Activated CD8-positive, alpha-beta memory T cell treated with anti-CD3 and anti-CD28 coated beads, Interleukin-2, amount 50 U/mL, for 1 hour (primary cell): ENCODE measurements around the gene ZNF865.

Experiments
- DNase-seq: peaks from one replicate; pipeline ENCODE4 v3.0.0-alpha.2; 2020; ENCODE audit errors: extremely low read depth

The ZNF865 gene

DNA sequence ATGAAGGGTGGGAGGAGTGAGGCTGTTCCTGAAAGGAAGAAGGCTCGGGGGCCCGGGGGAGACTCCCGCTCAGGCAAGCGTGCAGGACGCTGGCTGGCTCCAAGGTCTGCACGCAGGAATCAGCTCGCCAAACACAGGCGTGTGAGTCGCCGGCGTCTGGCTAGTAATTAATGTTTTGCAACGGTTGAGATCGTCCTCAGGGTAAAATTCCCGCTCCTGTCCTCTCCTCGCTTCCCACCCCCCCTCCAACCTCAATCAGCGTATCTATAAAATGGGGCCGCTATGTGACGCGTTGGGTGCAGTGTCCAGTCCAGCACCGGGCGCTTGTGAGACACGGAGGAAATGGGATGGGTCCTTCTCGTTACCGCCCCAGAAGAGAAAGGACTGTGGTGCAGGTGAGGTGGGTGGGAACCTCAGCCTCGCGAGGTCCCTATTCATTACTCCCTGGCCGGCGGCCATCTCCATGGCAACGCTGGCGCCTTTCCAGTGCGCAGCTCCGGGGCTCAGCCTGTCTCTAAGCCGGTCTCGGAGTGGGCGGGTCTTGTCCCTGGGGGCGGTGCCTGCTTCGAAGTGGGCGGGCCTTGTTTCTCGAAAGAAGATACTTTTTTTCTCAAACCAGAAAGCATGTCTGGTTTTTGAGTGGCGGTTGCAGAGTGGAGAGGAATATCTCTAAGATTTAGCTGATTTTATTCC is 18.3 kb upstream of the ZNF865 start:
- DNase-seq, result peak; percentile 66

GRCh38 chr19:55588738-55589137 is 16.7 kb upstream of the ZNF865 start:
- DNase-seq, result no peak

DNA sequence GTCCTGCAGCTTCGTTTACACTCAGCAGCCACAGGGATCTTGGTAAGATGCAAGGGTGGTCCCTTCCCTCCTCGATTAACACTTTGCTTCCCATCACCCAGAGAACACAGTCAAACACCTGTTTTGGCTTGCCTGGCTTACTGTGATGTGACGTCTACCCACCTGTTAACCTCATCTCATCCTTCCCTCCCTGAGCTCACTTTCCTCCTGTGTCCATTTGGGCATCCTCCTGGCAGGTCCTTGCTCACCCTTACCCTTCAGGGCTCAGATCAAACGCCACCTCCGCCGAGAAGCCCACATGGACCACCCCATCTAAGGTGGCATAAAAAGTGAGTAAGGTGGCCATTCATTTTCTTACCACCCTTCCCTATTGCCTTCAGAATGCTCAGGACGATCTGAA is 15.3 kb upstream of the ZNF865 start:
- DNase-seq, result no peak

GRCh38 chr19:55590617-55591016 is 14.8 kb upstream of the ZNF865 start:
- no peak for DNase-seq

GRCh38 chr19:55591555-55591954 is 13.9 kb upstream of the ZNF865 start:
- no peak for DNase-seq

DNA sequence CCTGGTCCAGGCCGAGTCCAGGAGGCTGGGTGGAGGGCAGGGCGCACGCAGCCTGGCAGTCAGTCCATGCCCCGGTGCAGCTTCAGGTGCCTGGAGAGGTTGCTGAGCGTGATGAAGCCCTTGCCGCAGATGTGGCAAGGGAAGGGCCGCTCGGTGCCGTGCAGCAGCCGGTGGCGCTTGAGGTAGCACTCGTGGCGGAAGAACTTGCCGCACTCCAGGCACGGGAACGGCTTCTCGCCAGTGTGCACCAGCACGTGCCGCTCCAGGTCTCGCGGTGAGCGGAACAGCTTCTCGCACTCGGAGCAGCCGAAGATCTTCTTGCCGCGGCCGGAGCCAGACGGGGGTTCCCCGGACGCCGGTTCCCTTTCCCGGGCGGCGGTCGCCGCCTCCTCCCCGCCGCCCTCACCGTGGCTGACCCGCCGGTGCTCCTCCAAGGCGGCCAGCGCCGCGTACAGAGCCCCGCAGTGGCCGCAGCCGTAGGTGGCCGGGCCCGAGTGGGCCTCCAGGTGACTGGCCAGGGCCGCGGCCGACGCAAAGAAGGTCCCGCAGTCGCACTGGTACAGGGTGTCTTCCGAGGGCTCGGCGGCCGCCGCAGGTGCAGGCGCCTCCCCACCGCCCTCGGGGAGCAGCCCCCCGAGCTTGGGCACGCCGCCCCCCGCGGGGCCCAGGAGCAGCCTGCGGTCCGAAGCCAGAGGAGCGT is 12.9 kb upstream of the ZNF865 start:
- no peak for DNase-seq

DNA sequence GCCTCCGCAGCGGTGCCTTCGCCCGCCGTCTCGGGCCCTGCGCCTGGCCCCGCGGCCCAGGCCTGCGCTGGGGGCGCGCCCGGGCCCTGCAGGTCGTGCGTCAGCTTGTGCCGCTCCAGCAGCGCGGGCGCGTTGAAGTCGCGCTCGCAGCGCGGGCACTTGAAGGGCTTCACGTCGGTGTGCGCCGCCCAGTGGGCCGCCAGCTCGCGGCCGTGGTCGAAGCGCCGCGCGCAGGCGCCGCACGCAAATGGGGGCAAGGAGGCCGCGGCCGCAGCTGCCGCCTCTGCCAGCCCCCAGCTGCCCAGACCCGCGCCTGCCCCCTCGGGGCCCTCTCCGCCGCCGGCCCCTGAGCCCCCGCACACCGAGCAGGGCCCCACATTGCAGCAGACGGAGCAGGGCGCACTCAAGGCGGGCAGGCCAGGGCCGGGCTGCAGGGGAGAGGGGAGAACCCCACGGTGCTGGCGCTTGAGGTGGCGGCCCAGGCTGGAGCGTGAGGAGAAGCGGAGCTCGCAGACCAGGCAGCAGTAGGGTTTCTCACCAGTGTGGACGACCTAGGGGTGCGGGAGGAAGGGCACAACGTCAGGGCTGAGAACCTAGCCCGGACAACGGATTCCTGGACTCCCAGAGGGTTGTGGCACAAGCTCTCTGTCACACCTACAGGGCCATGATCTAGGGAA is 12.2 kb upstream of the ZNF865 start:
- DNase-seq, result no peak

DNA sequence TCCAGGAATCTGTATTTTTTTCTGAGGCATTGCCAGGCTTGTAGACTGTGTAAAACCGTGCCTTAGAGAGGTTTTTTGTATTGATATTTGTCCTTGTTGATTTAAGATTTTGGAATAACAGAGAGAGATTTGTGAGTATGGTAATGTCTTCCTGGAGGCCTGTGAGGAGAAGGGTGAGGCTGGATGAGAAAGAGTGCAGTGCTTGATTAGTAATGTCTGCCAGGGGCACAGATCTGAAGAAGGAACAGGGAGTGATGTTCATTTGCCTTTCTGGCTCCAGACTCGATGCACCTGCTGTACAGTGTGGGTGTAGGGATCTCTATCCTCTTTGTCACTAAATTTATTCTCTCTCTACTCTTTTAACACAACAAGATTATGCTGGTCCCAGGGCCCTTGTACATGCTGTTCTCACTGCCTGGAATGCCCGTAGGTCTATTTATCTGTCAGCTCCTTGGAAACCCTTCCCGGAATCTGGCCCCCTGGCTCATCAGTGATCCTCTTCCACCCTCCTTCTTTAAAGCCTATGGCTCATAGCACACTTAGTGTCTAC is 10.4 kb upstream of the ZNF865 start:
- no peak for DNase-seq

- no peak for DNase-seq
Measured at GRCh38 chr19:55596304-55596703, 9.1 kb upstream of the ZNF865 start.

GRCh38 chr19:55597501-55597921 is 7.9 kb upstream of the ZNF865 start:
- DNase-seq, result no peak

GRCh38 chr19:55598034-55598433 is 7.4 kb upstream of the ZNF865 start:
- DNase-seq, result no peak

DNA sequence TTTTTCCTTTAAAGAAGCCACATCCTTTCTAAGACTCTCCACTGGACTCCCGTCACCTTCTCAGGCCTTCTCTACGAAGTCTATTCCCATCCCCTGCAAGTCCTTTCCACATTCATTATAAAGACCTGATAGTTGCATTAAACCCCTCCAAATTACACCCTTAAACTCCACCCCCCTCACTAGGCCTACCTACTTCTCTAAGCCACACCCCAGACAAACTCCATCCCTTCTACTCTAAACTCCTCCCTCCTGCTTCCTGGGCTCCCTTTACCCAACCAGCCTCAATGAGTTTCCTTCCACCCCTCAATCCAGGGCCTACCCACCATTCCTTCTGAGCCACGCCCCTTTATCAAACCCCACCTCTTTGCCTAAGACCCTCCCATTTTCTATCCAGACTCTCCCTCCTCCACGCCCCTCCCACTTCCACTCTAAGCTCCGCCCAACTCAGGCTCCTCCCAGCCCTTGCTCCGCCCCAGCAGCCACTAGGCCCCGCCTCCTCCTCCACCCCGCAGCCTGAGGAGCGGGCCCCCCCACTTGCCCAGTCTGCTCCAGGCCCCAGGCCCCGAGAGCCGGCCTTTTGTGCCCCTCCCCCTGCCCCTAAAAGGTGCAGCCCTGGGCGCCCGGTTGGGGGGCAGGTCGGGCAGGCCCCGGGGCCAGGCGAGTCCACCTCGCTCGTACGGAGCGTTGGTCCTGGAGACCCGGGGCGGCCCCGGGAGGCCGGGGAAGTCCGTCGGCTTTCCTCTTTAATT is 6.6 kb upstream of the ZNF865 start:
- DNase-seq, result peak; percentile 80

DNA sequence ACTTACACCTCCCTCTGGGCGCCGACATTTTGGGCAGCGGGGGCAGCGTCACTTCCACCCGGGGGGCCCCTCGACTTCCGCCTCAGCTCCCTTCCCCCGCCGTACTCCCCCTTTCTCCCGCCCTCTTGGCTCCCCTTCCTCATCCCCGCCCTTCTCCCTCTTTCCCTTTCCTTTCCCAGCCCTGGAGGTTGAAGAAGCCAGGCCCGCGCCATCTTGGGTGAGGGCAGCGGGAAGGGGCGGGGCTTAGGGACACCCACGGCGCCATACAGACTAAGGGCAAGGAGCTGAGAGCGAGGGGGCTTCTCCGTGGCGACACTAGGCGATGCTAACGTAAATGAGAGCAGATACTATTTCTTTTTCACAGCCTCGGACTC is 6.0 kb upstream of the ZNF865 start, which contains the start of gene FIZ1:
Gene FIZ1 (minus strand): TSS at position 50 of the 374 bp plus-strand sequence. CDS start 1,652 bp downstream, outside the sequence.
- peak; percentile 94 for DNase-seq

DNA sequence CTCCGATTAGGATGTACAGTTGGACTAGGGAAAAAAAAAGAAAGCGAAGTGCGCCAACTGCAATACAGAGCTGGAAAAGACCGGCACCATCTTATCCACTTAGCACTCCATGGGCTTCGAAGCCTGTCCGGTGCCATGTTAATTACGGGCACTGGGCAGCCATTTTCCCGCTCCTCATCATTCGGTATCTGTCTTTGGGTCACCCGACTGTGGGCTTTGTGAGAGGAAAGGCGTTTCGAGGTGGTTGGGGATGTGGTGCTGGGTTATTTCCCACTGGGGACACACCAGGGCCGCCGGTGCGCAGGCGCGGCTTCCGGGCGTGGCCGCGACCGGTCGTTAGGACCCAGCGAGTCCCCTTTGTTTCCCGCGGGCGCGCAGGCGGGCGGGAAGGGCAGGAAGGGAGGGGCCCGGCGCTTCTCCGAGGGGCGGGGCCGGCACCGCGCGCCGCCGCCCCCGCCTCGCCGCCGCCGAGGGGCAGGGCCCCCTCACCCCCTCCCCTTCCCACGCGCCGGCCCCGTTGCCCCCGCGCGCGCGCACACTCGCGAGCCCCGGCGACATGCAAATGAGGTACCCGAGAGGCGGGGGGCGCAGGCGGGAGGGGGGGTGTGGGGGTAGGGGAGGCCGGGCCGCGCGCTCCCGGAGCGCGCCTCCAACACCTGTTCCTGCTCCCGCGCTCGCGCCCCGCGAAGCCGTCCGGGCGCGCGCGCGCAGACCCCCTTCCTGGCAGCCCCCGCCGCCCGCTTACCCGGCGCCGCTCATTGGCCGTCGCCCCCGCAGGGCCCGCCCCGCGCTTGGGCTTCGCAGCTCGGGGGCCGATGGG is 5.4 kb upstream of the ZNF865 start, which contains the start of gene ZNF524:
Gene ZNF524 (plus strand): TSS at position 447 of the 820 bp plus-strand sequence. CDS start 1,825 bp downstream, outside the sequence.
- DNase-seq, result peak; percentile 67

DNA sequence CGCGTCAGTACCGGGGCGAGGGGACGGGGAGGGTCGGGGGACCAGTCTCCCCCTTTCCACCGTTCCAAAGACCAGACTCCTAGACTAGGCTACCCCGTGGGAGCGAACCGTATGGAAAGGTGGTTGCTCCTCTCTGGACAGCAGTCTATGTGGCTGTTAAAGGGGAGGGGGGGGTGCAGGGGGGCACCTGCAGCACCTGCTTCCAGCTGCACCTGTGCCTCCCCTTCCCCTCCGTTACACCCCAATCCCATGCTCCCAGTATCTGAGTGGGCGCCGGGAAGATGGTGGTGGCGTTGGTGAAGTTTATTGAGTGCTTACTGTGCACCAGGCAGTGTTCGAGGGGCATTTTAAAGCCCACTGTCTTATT is 4.8 kb upstream of the ZNF865 start:
- no peak for DNase-seq

DNA sequence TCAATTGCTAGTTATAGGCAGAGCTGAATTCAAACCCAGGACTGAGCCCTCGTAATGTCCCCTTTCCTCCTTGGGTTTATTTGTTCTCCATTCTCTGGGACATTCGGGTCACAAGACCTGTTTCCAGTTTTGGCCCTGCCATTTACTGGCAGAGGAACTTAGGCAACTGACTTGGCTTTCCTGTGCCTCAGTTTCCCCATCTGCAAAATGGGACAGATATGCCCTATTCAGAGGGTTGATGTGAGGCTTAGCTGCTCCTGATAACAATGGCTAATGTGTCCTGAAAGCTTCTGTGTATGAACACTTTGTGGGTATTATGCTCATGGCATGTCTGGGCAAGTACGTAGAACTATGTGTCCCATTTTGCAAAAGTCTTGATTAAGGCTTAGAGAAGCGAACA is 4.4 kb upstream of the ZNF865 start:
- no peak for DNase-seq

DNA sequence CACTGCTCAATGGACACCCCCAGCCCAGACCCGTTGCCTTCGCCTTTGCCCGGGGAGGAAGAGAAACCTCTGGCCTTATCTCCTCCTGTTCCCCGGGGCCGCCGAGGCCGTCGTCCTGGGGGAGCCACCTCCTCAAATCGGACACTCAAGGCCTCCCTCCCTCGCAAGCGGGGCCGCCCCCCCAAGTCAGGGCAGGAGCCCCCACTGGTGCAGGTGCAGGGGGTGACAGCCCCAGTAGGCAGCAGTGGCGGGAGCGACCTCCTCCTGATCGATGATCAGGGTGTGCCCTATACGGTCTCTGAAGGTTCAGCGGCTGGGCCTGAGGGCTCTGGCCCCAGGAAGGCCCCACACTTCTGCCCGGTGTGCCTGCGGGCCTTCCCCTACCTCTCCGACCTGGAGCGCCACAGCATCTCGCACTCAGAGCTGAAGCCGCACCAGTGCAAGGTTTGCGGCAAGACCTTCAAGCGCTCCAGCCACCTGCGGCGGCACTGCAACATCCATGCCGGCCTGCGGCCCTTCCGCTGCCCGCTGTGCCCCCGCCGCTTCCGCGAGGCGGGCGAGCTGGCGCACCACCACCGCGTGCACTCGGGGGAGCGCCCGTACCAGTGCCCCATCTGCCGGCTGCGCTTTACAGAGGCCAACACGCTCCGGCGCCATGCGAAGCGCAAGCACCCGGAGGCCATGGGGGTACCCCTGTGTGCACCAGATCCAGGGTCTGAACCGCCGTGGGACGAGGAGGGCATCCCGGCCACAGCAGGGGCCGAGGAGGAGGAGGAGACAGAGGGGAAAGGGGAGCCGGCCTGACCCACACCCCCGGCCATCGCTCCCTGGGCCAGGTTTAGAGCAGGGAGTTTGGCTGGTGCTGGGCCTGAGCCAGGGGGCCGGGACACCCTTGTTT is 3.1 kb upstream of the ZNF865 start:
- DNase-seq, result no peak

DNA sequence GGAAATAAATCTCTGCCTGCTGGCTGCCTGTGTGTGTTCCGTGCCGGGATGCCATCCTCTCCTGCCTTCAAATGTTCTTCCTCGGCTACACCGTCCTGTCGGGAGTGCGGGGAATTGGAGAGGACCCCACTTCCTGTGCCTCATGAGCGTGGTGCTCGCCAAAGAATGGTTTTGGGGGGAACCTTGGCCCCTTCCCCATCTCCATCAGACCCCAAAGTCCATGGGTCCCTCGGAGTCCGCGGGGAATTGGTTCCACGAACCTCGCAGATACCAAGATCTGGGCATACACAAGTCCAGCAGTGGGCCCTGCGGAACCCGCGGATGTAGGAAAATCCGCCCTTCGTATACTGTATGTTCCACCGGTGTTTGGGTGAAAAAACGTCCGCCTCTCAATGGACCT is 2.3 kb upstream of the ZNF865 start:
- no peak for DNase-seq

GRCh38 chr19:55603581-55604292 is 1.7 kb upstream of the ZNF865 start:
- no peak for DNase-seq
